OCI-LY3 (cell line): Measurements from ENCODE around the gene DPF3.

ENCODE experiments used
- H2AFZ ChIP-seq: fragments of 200-600, 300-600 bp; shearing (Covaris generic); 2 replicates; pipeline ENCODE4 v1.6.0; 2014; ENCODE audit warnings: antibody characterized with exemption, low read depth, low read length
- H3K27ac ChIP-seq: fragments of 200-600, 300-600 bp; sonication (generic); 2 replicates; pipeline ENCODE4 v1.5.1; 2014; ENCODE audit warnings: mild to moderate bottlenecking, low read length, moderate library complexity, mixed read lengths
- H3K27me3 ChIP-seq: fragments of 200-600, 300-600 bp; sonication (generic); 2 replicates; pipeline ENCODE4 v1.6.1; 2014; ENCODE audit warnings: low read depth, low read length, mixed read lengths
- H3K36me3 ChIP-seq: fragments of 200-600, 300-600 bp; sonication (generic); replicated peaks from 2 replicates; pipeline ENCODE3; 2014; ENCODE audit warnings: low read depth, low read length, mixed read lengths
- H3K4me1 ChIP-seq: fragments of 300-600, 200-600 bp; sonication (generic); 2 replicates; pipeline ENCODE4 v1.6.1; 2014; ENCODE audit warnings: low read length, mixed read lengths
- H3K4me2 ChIP-seq: fragments of 200-600, 300-600 bp; sonication (generic); 2 replicates; pipeline ENCODE4 v1.6.1; 2014; ENCODE audit warnings: low read length, mixed read lengths
- H3K4me3 ChIP-seq: fragments of 300-600, 200-600 bp; sonication (generic); 2 replicates; pipeline ENCODE4 v1.5.1; 2014; ENCODE audit warnings: antibody characterized with exemption, mild to moderate bottlenecking, low read length, moderate library complexity
- H3K79me2 ChIP-seq: fragments of 300-600, 200-600 bp; shearing (Covaris generic); 2 replicates; pipeline ENCODE4 v1.6.1; 2014; ENCODE audit warnings: mild to moderate bottlenecking, low read length, mixed read lengths
- H3K9ac ChIP-seq: fragments of 300-600, 200-600 bp; shearing (Covaris generic); 2 replicates; pipeline ENCODE4 v1.6.0; 2014; ENCODE audit warnings: mild to moderate bottlenecking, low read length, moderate library complexity
- H3K9me3 ChIP-seq: fragments of 200-600, 300-600 bp; shearing (Covaris generic); 2 replicates; pipeline ENCODE4 v1.6.1; 2014; ENCODE audit warnings: low read length, mixed read lengths; ENCODE audit not compliant: insufficient read depth
- H4K20me1 ChIP-seq: fragments of 200-600, 300-600 bp; sonication (generic); 2 replicates; pipeline ENCODE4 v1.6.1; 2016; ENCODE audit warnings: low read length, mixed read lengths; ENCODE audit not compliant: insufficient read depth
- EZH2phosphoT487 ChIP-seq: fragments of 200-600 bp; shearing (Covaris generic); IDR thresholded peaks from 2 replicates; pipeline ENCODE4 v1.6.1; 2018; ENCODE audit warnings: antibody characterized with exemption, mixed run types, low read depth
- TF ChIP-seq, protein P1 (sequence below): fragments of 200-600, 300-600 bp; sonication (generic); IDR thresholded peaks from 2 replicates; pipeline ENCODE4 v1.5.1; 2014; ENCODE audit warnings: antibody characterized with exemption, low read length, low read depth

Gene DPF3

DNA sequence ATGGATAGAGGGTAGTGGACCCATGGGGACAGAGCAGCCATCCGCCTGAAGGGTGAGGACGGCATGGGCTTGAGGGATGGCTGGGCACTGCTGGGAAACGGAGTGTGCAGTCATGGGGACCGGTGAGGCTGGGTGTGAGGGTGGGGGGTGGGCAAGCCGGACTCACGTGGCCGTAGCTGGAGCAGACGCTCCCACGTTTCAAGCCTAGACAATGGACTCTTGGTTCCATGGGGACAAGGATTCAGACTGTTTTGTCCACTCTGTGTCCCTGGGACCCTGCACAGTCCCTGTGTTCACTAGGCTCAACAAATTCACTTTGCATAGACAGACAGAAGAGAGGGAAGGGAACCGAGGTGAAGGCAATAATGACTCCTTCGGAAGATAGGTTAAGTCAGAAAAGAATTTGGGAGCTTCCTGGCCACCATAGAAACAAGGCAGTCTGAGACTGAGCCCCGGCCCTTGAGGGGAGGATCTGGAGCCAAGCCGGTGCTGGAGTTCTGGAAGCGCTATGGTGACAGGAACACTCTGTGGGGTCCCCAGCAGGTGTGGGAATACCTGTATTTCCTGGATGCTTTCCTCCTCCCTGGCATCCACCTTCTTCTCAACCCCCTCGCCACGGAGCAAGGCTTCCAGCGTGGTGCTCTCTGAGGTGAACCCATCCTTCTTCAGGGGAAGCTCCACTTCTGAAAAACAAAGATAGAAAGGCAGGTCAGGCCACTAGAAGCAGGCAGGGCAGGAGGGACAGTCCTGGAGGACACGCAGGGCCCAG, 162.5 kb downstream of the DPF3 start:
- no peak overlapping the region for H3K9ac ChIP-seq
- H3K79me2 ChIP-seq, result no peaks in the 10 kb centered on the region
- H3K4me1 ChIP-seq, result peaks cover 4% of the 10 kb centered on the region; the same call in 1 of the 2 replicates
- H4K20me1 ChIP-seq, result no peaks in the 10 kb centered on the region
- no peak overlapping the region for H3K4me3 ChIP-seq
- no peak overlapping the region for H3K4me2 ChIP-seq
- H3K9me3 ChIP-seq, result no peaks in the 10 kb centered on the region
- no peak for TF ChIP-seq EZH2phosphoT487
- TF ChIP-seq, protein P1, sequence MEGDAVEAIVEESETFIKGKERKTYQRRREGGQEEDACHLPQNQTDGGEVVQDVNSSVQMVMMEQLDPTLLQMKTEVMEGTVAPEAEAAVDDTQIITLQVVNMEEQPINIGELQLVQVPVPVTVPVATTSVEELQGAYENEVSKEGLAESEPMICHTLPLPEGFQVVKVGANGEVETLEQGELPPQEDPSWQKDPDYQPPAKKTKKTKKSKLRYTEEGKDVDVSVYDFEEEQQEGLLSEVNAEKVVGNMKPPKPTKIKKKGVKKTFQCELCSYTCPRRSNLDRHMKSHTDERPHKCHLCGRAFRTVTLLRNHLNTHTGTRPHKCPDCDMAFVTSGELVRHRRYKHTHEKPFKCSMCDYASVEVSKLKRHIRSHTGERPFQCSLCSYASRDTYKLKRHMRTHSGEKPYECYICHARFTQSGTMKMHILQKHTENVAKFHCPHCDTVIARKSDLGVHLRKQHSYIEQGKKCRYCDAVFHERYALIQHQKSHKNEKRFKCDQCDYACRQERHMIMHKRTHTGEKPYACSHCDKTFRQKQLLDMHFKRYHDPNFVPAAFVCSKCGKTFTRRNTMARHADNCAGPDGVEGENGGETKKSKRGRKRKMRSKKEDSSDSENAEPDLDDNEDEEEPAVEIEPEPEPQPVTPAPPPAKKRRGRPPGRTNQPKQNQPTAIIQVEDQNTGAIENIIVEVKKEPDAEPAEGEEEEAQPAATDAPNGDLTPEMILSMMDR, result no peak
- H3K36me3 ChIP-seq, result peaks cover 3% of the 10 kb centered on the region
- H2AFZ ChIP-seq, result no peak overlapping the region
- no peaks in the 10 kb centered on the region for H3K27me3 ChIP-seq
- no peak overlapping the region for H3K27ac ChIP-seq

DNA sequence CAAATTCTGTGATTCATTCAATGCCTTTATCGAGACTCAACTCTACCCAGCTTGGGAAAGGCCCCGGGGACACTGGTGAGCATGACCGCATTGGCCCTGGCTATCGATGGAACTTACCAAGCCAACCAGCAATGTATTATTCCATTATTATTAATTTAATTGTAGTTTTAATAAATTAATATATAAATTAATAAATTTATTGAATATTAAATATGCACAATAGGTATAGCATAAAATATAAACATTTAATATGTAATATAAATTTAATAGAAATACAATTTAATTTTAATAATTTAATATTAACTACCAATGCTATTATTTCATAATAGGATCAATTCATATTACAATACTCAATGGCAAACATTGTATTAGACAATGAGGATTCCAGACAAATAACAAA, 163.4 kb downstream of the DPF3 start:
- no peak overlapping the region for H3K4me3 ChIP-seq
- H3K27me3 ChIP-seq, result no peaks in the 10 kb centered on the region
- TF ChIP-seq EZH2phosphoT487, result no peak
- TF ChIP-seq, protein P1, result no peak
- no peak overlapping the region for H2AFZ ChIP-seq
- no peak overlapping the region for H3K27ac ChIP-seq
- H3K4me1 ChIP-seq, result peaks cover 4% of the 10 kb centered on the region; the same call in 1 of the 2 replicates
- H3K36me3 ChIP-seq, result peaks cover 3% of the 10 kb centered on the region
- no peaks in the 10 kb centered on the region for H3K79me2 ChIP-seq
- H3K4me2 ChIP-seq, result no peak overlapping the region
- H3K9me3 ChIP-seq, result no peaks in the 10 kb centered on the region
- H4K20me1 ChIP-seq, result no peaks in the 10 kb centered on the region
- no peak overlapping the region for H3K9ac ChIP-seq

DNA sequence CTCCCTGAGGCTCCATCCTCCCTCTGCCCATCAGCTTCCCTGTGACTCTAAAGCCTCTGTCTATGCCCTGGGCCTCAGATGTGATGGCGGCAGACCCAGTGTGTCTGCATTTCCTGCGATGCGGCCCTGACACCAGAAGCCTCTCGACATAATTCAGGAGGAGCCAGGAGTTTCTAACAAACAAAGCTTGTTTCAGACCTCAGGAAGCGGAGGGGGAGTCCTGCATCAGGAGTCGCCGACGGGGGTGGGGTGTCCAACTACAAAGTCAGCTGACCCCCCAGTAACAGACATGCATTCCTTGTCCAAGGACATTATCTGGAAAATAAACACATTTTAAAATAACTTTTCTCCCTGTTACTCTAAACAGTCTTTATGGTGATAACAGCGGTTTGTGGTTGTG, 167.5 kb downstream of the DPF3 start:
- no peaks in the 10 kb centered on the region for H4K20me1 ChIP-seq
- H3K79me2 ChIP-seq, result no peaks in the 10 kb centered on the region
- no peak overlapping the region for H3K27ac ChIP-seq
- no peak overlapping the region for H2AFZ ChIP-seq
- H3K4me3 ChIP-seq, result no peak overlapping the region
- no peaks in the 10 kb centered on the region for H3K27me3 ChIP-seq
- TF ChIP-seq, protein P1, result no peak
- TF ChIP-seq EZH2phosphoT487, result no peak
- no peaks in the 10 kb centered on the region for H3K4me1 ChIP-seq
- H3K4me2 ChIP-seq, result no peak overlapping the region
- no peaks in the 10 kb centered on the region for H3K9me3 ChIP-seq
- no peak overlapping the region for H3K9ac ChIP-seq
- peaks cover 6% of the 10 kb centered on the region for H3K36me3 ChIP-seq

DNA sequence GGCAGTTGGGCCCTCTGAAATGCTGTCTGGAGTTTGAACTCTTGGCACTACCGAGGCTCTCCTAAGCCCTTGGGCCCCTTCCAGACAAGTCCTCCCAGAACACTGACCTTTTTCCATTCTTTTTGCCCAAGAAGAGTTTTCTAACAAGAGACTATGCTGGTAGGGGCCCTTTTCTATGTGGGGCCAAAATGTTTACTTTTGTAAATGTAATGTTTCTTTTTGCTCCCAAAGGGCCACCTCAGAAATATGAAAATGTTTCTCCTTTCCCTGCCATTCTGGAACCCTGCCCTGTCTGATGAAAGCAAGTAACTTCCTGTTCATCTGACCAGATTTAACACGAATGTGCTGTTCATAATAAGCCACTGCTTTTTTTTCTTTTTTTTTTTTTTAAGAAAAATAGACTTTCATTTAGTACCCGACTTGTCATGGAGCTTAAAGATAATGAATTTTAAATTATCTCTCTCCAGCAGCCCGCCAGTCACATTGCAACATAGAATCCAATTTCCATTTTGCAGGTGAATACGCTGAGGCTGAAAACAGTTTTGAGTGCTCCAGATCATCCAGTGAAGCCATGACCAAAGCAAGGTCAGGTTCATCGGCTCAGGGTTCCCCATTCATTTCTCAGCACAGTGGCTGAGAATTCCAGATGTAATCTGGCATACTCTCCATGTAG, 169.9 kb downstream of the DPF3 start:
- H3K4me2 ChIP-seq, result no peak overlapping the region
- no peaks in the 10 kb centered on the region for H3K4me1 ChIP-seq
- no peaks in the 10 kb centered on the region for H4K20me1 ChIP-seq
- H3K27me3 ChIP-seq, result no peaks in the 10 kb centered on the region
- no peaks in the 10 kb centered on the region for H3K9me3 ChIP-seq
- no peak overlapping the region for H2AFZ ChIP-seq
- H3K9ac ChIP-seq, result no peak overlapping the region
- TF ChIP-seq, protein P1, result no peak
- TF ChIP-seq EZH2phosphoT487, result no peak
- no peak overlapping the region for H3K4me3 ChIP-seq
- no peaks in the 10 kb centered on the region for H3K79me2 ChIP-seq
- peaks cover 7% of the 10 kb centered on the region for H3K36me3 ChIP-seq
- no peak overlapping the region for H3K27ac ChIP-seq
